ENCODE results near the gene BTG1.
"Not testable (repeated sequence)": the region's sequence is repeated elsewhere in the genome, so short reads cannot be mapped to it uniquely, and the experiment has no call there.

BTG1 gene

DNA sequence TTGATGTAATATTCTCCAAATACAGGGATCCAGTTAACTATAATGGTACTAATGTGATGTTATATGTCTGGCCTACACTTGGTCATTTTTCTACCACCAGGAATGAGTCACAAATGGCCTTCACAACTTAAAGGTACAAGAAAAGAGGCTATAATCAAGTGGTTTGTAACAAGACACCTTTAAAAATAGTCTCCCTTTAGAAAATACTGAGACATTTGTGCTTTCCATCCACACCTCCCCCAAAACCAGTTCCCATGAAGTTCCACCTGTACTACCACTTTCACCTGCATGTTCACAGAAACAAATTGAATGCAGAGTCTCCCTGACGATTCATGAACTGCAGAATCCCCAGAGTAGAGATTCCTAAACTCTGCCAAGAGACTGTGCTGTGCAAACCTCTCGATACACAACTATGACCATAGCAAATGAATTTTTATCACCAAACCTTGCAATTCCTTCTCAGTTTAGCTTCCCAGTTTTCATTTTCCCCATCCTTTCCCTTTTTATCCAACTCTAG lies 6.0 kb downstream of the BTG1 start:
- FAIRE-seq (no peak), DNase-seq (ENCODE audit: insufficient read length, low spot score) (no peak)
- TF ChIP-seq, protein P1, sequence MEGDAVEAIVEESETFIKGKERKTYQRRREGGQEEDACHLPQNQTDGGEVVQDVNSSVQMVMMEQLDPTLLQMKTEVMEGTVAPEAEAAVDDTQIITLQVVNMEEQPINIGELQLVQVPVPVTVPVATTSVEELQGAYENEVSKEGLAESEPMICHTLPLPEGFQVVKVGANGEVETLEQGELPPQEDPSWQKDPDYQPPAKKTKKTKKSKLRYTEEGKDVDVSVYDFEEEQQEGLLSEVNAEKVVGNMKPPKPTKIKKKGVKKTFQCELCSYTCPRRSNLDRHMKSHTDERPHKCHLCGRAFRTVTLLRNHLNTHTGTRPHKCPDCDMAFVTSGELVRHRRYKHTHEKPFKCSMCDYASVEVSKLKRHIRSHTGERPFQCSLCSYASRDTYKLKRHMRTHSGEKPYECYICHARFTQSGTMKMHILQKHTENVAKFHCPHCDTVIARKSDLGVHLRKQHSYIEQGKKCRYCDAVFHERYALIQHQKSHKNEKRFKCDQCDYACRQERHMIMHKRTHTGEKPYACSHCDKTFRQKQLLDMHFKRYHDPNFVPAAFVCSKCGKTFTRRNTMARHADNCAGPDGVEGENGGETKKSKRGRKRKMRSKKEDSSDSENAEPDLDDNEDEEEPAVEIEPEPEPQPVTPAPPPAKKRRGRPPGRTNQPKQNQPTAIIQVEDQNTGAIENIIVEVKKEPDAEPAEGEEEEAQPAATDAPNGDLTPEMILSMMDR (IDR thresholded peaks at IDR 0.05; ENCODE audit: insufficient read depth, missing control alignments), result no peak

DNA sequence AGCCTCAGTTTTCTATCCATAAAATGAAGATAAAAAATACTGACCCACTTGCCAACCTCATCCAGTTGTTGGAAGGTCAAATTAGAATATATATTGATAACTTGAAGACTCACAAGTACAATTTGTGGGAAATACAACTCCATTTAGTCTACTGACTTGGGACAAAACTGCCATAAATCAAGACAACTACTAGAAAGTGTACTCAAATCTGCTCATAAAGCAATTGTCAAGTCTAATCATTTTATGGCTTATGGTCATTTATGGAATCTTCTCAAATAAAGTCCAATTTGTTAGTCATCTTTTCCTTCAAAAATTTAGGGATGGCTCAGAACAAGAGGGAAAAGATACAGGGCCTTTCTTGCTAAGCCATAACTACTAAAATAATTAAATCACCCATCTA lies 7.0 kb downstream of the BTG1 start:
- DNase-seq (ENCODE audit: insufficient read length, low spot score) (no peak), FAIRE-seq (no peak)
- TF ChIP-seq, protein P1 (IDR thresholded peaks at IDR 0.05; ENCODE audit: insufficient read depth, missing control alignments), result no peak

DNA sequence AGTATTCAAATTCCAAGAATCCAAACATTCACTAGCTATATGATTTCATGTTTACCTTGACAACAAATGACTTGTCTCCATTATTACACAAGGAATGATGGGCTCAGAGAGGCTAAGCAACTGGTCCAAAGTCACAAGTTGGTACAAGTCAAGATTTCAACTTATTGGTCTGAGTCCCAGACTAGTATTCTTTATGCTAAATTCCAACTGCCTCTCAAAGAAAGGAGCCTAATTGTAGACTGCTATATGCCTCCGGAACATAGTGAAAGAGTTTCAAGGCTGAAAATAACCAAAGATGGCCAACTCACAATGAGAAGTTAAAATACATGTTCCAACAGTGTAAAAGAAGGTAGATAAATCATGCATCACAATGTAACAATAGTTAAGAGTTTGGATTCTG lies 7.5 kb downstream of the BTG1 start:
- DNase-seq (ENCODE audit: insufficient read length, low spot score), result no peak
- no peak for FAIRE-seq
- TF ChIP-seq, protein P1 (IDR thresholded peaks at IDR 0.05; ENCODE audit: insufficient read depth, missing control alignments), result no peak

DNA sequence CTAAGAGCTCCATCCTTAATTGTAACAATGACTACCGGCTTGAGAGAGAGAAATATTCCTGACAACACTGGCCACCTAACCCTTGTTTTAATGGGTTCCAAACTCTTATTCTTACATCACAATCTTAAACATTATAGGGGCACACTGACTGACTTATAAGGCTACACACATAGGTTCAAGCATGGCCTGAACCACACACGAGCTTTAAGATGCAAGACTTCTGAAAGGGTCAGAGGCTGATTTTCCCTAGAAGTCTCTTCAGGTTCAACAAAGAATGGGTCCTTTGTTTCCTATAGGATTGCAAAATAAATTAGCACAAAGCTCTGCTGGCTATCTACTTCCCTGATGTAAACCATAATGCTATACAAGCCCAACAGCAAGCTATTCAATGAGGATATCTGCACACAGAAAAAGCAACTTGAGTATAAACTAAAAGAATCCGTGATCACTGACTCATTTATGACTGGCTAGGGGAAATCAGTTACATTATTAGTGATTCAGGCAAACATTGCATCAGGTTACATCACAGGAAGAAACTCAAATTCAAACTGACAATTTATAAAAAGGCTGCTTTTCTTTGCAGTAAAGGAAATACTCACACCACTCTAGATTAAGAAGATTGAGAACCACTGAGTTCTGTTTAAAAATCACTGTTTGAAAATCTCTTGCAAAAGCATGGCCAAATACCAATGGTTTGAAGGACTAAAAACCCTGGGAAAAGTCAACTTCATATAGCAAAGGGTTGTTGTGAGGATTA lies 8.5 kb downstream of the BTG1 start:
- DNase-seq (ENCODE audit: insufficient read length, low spot score) (no peak), FAIRE-seq (no peak)
- TF ChIP-seq, protein P1 (IDR thresholded peaks at IDR 0.05; ENCODE audit: insufficient read depth, missing control alignments), result no peak

DNA sequence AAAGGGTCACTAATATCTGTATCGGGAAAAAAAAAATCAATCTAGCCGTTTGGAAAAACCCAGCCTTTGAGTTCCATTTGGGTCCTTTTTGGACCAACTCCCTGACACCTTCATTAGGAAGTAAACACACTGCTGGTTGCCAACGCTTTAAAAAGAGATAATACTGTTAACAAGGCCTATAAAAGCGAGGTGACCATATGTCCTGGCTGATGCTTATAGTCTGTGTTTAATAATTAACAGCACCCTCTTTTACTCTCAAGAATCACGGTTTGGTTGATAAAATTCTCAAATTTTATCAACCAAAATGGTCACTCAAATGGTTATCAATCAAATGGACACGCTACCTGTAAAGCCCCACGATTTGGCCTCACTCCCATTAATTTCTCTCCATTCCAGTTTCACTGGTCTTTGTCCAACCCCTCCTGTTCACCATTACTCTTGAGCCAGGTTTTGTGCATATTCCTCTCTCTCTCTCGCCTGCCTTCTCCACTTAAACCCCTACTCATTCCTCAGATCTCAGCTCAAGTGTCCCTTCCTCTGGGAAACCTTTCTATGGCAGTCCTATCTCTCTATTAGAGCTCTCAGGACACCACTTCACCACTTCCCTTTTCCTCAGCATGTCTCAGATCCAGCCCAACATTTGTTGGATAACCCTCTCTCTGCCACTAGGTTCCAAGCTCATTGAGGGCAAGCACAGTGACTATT lies 9.5 kb downstream of the BTG1 start:
- FAIRE-seq (no peak), DNase-seq (ENCODE audit: insufficient read length, low spot score) (no peak)

DNA sequence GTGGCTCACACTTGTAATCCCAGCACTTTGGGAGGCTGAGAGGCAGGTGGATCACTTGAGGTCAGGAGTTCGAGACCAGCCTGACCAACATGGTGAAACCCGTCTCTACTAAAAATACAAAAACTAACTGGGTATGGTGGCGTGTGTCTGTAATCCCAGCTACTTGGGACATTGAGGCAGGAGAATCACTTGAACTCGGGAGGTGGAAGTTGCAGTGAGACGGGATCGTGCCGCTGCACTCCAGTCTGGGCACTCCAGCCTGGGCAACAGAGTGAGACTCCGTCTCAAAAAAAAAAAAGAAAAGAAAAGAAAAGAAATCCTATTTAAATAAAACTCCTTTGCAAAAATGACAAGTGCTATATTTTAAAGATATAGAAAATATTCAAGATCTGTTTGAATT lies 10.1 kb downstream of the BTG1 start:
- not testable (repeated sequence) for DNase-seq (ENCODE audit: insufficient read length, low spot score); FAIRE-seq

More for the DNA sequence above, 9.5 kb downstream of the BTG1 start:
- TF ChIP-seq, protein P1 (IDR thresholded peaks at IDR 0.05; ENCODE audit: insufficient read depth, missing control alignments), result no peak

DNA sequence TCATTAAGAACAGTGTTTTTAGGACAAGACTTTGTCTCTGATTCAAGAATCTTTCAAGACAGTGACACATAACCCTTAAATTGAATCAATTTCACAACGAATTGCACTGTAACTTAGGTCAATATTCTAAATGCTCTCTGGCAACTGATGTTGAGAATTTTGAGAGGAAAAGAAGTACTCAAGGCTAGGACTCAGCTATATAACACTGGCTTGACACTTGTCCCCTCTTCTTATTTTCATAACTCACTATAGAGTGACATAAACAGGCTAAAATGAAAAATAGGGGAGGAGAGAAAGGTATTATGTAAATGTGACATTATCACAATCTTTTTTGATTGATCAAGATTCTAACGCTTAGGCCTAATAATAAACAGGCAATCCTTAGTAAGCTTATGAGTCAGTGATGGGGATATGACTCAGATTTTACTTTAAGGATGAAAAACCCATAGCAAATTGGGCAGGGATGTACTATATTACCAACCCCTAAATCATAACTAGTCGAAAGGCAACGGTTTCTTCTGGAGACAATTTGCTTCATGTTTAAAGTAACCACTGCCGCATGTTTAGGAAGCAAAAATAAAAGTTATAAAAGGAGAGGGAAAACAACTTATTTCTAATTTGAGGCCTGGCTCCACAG lies 10.9 kb downstream of the BTG1 start:
- FAIRE-seq, result no peak
- DNase-seq (ENCODE audit: insufficient read length, low spot score), result no peak
- TF ChIP-seq, protein P1 (IDR thresholded peaks at IDR 0.05; ENCODE audit: insufficient read depth, missing control alignments), result no peak

All from D721Med (cell line).